Right ventricle myocardium superior (tissue), 1 donor: ENCODE results near the gene ARL4A. TPM values are rescaled to one million over a fixed set of nuclear protein-coding genes. Genes with fewer than 3 reads are reported as not detected.
A peak's percentile ranks its signal among the peaks of the same experiment; 100 is the strongest.
"Not testable (repeated sequence)": the region's sequence is repeated elsewhere in the genome, so short reads cannot be mapped to it uniquely, and the experiment has no call there.

Source experiments
- ATAC-seq: fragments of 200-7000 bp; cut with Tn5 transposase; one replicate; pipeline ENCODE4 v1.9.1; 2020; ENCODE audit warnings: mild to moderate bottlenecking; ENCODE audit not compliant: poor library complexity
- DNase-seq: peaks from one replicate; pipeline ENCODE4 v3.0.0-alpha.2; 2020
- intact Hi-C: fragments of 100-400 bp; cut with DNase I; formaldehyde crosslinking; loops from one replicate; pipeline ENCODE4 v1.11.2; 2022
- total RNA-seq: library from RNA; stranded (reverse); fragmentation: NEBNext Ultra II Directional; extraction: Animal tissue kit (Norgen Biotek cat#: 25700); gene quantifications from one replicate; pipeline ENCODE4 v1.2.1, GENCODE V29; 2021
- donor health status: DM: no; HTN: yes; CAD: no; lungs with severe emphysema.

Gene ARL4A
- total RNA-seq, 1 donor from 2014 or later, result 10.9 TPM

DNA sequence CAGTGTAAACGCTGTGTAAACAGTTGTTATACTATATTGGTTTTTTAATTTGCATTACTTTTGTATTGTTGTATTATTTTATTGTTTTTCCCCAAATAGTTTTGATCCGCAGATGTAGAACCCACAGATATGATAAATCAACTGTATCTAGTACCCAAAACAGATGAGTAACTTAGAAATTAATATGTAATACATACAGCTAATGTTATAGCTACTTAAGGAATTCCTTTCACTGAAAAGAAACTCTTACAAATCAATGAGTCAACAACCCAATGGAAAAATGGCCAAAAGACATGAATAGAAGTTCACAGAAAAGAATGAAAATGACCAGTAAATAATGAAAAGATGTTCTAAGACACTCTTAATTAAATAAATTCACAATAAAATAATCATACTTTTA, 32.3 kb upstream of the ARL4A start:
- intact Hi-C loops, result no loop called here
- DNase-seq, result no peak
- ATAC-seq, result no peak

DNA sequence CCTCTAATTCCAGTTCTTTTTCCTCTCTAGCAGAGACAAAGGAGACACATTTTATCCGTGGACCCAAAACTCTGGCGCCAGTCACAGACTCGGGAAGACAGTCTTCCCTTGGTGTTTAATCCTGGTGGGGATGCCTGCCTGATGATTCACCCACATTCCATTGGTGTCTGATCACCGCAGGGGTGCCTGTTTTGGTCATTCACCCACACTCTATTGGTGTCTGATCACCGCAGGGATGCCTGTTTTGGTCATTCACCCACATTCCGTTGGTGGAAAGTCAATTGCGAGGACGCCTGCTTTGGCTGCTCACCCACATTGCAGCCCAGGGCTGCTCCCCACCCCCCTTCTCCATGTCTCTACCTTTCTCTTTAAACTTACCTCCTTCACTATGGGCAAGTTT, 27.0 kb upstream of the ARL4A start:
- ATAC-seq, DNase-seq, intact Hi-C loops: not testable (repeated sequence)

DNA sequence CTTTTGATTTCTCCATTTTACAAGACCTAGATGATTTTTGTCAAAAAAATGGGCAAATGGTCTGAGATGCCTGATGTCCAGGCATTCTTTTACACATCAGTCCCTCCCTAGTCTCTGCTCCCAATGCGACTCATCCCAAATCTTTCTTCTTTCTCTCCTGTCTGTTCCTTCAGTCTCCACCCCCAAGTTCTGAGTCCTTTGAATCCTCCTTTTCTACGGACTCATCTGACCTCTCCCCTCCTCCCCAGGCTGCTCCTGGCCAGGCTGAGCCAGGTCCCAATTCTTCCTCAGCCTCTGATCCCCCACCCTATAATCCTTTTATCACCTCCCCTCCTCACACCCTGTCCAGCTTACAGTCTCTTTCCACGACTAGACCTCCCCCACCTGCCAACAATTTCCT, 26.4 kb upstream of the ARL4A start:
- intact Hi-C loops, DNase-seq, ATAC-seq: not testable (repeated sequence)

DNA sequence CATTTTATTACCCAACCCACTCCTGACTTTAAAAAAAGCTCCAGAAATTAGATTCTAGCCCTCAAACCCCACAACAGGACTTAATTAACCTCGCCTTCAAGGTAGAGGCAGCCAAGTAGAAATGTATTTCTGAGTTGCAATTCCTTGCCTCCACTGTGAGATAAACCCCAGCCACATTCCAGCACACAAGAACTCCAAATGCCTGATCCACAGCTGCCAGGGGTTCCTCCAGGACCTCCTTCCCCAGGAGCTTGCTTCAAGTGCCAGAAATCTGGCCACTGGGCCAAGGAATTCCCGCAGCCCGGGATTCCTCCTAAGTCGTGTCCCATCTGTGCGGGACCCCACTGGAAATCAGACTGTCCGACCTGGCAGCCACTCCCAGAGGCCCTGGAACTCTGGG, 25.9 kb upstream of the ARL4A start:
- intact Hi-C loops, result no loop called here
- no peak for DNase-seq
- ATAC-seq, result no peak

DNA sequence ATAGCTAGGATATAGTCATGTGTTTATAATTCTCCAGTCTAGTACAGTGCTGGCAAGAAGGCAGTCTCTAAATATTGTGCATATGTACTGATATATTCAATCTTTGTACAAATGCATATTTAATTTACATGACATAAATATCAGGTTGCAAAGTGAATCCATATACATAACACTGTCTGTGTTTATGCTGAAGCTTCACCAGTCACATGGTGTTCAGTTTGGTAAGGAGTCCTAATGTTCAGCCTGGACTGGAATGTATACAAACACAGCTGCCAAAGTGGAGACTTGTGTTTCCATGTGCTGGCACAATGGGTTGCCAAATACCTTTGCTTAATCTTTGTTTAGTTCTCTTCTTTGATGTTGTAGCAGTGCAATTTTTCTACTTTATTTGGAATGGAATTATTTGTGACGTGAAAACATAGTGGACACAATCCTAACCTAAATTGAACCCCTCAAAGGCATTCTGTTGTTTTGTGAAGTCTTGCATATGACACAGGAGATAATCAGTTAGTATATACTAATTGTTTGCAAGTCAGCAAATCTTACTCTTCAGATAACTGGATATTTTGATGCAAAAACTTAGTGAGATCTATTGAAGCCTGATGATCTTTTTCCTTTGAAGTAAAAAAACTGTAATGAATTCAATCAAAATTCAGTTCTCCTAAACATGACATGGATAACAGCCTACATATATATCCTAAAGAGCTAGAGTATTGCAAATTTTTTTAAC, 17.3 kb upstream of the ARL4A start:
- intact Hi-C loops, result loop anchor here (10.0 kb wide), 1 partner anchor 505 kb away; no protein-coding TSS in a partner anchor
- ATAC-seq (peak; percentile 64), DNase-seq (no peak)

DNA sequence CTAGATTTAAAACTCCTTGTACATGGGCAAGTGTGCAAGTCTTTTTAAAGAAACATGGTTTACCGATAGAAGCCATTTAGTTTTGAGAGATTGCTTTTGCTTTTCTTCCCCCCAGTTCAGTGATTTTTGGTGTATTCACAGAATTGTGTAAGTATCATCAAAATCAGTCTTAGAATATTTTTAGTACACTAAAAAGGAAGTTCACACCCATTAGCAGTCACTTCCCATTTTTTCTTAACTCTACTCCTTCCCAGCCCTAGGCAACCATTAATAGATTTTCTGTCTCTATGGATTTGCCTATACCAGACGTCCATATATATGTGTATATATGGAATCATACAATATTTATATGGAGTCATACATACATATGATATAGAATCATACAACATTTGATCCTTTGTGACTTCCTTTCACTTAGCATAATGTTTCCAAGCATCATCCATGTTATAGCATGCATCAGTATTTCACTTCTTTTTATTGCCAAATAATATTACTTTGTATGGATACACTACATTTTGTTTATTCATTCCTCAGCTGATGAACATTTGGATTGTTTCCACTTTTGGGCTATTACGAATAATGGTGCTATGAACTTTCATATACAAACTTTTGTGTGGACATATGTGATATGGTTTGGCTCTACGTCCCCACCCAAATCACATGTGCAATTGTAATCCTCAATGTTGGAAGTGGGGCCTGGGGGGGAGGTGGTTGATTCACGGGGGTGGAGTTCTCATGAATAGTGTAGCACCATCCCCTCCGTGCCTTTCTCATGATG, 16.5 kb upstream of the ARL4A start:
- intact Hi-C loops, result loop anchor here (10.0 kb wide), 1 partner anchor 504 kb away; no protein-coding TSS in a partner anchor
- peak; percentile 66 for ATAC-seq

DNA sequence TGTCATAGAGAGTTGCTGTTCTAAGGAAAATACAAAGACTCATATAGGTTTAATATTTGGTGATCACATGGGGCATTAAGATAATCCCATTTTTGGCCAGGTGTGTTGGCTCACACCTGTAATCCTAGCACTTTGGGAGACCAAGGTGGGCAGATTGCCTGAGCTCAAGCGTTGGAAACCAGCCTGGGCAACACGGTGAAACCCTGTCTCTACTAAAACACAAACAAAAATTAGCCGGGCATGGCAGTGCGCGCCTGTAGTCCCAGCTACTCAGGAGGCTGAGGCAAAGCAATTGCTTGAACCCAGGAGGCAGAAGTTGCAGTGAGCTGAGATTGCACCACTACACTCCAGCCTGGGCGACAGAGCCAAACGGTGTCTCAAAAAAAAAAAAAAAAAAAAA, 14.0 kb upstream of the ARL4A start:
- not testable (repeated sequence) for ATAC-seq, DNase-seq
- intact Hi-C loops, result loop anchor here (10.0 kb wide), 1 partner anchor 501 kb away; no protein-coding TSS in a partner anchor

More for the DNA sequence above, 16.5 kb upstream of the ARL4A start:
- DNase-seq, result no peak

DNA sequence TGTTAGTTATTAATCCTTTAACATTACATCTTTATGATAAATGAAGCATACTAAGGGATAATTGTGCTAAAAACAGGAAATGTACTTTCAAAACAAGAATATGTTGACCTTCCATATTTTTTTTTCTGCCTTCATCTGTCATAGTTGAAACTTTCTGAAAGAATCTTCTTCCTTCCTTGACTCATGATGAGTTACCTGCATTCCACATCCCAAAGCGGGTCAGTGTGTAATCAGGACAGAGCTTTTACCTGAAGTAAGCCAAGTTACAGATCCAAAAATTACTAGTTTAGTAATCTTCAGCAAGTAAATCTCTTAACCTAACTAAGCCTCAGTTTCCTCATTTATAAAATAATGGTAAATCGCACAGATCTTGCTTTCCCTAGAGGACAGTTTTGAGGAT, 13.4 kb upstream of the ARL4A start:
- DNase-seq (no peak), ATAC-seq (no peak)
- intact Hi-C loops, result loop anchor here (10.0 kb wide), 1 partner anchor 501 kb away; no protein-coding TSS in a partner anchor

DNA sequence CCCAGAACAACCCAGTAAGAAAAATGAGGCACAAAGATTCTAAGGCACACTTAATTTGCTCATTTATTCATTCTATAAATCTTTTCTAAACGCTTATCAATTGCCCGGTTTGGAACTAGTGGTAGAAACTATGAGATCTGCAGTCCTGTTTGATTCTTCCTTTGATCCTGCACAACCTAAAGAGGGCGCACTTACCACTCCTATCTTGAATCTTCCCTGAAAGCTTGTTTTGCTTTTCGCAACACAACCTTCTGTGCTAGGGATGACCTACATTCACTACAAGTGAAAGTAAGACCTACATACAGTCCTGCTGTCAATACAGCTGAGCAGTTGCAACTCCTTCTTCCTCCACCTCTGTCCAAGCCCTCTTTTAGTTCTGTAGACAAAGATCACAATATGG, 12.6 kb upstream of the ARL4A start:
- intact Hi-C loops, result loop anchor here (10.0 kb wide), 1 partner anchor 500 kb away; no protein-coding TSS in a partner anchor
- DNase-seq (no peak), ATAC-seq (peak; percentile 52)

DNA sequence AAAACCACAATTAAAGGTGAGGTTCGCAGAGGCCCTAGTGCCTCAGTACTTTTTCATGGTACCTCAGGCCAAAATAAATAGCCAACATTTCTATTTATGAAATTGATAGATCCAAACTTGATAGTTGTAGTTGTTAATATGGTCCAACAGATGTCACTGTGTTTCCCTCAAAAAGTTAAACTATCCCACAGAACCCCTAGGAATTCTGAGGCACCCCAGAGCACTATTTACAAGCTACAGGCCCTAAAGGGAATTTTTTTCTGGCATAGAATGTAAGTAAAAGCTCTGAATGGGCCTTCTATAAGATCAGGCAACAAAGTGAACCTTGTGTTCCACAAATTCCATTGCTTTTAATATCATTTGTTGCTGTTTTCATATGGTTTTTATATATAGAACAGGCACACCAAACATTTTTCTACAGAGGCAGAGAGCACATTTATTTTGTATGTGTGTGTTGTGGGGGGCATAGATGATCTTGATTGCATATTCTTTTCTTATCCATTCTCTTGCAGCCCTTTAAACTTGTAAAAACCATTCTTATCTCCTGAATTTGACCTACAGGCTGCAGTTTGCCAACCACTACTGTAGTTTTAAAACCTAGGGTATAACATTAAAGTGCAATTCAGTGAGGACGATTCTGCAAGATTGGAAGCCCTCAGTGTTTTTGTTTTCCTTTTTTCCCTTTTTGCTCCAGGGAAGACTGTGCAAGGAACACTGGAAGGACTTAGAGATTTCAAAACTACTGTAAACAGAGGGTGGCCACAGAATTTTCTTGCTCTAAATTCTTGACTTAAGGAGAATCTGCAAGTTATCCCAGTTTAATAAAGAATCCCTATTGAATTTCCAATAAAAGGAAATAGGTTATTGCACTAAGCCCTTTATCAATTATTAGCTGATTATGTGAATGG, 3.5 kb upstream of the ARL4A start:
- DNase-seq (no peak), ATAC-seq (no peak)
- intact Hi-C loops, result loop anchor here (5.0 to 10.0 kb wide), 2 partner anchors 431 to 578 kb away; no protein-coding TSS in a partner anchor

DNA sequence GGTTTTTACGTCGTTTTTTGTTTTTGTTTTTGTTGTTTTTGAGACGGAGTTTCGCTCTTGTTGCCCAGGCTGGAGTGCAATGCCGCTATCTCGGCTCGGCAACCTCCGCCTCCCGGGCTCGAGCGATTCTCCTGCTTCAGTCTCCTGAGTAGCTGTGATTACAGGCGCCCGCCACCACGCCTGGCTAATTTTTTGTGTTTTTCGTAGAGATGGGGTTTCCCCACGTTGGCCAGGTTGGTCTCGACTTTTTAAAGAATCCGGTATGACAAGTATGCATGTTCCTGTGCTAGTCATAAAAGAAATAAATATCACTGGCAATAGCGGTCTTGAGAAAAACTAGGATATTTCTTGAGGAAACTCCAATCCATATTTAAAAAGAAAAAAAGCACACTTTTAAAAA, 2.7 kb upstream of the ARL4A start:
- ATAC-seq (no peak), DNase-seq (no peak)
- intact Hi-C loops, result loop anchor here (5.0 to 10.0 kb wide), 3 partner anchors 43 to 578 kb away; no protein-coding TSS in a partner anchor

DNA sequence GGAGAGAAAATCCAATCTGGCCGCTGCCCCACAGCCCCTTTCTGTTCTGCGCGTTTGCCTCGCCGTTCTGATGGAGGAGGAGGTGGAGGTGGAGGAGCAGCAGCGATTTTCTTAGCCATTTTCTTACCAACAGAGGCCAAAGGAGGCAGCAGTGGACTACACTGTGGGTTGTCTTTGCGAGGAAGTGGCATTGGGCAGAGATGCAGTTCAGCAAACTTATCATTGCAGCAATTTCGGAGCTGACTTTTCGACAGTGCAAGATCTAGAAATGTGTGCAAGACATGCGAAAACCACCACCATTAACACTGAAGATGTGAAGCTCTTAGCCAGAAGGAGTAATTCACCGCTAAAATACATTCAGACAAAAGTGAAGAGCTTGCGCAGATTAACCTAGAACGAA, 1.9 kb upstream of the ARL4A start:
- DNase-seq, result no peak
- intact Hi-C loops, result loop anchor here (5.0 to 10.0 kb wide), 2 partner anchors 42 to 429 kb away; no protein-coding TSS in a partner anchor
- ATAC-seq, result no peak

DNA sequence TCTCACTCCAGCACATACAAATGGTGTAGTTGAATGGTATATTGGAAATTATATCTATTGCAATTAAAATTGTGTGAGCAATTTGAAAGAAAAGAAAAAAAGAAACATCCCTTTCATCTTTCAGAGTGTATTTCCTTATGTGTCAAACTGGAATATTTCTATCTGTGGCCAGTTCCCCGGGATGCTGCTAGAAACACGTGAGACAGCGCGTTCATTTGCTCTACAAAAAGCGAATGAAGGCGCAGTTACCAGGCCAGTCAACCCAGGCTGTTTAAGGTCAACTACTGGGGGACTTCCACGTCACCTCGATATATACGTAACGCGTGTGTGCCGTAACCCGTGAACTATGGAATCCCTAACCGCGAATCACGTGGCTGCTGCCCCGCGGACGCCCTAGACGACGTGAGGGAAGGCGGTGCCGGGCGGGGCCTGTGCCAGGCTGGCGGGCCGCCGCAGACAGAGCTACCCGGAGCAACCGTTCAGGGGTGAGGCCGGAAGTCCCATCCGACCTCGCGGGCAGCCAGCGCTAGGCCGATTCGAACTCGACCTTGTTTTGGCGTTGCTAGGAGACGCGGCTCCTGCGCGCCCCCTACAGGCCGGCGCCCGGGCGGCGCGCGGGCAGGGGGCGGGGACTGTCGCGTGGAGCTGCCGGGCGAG, 1.1 kb upstream of the ARL4A start:
- DNase-seq (peak; percentile 96), ATAC-seq (peak; percentile 92)
- intact Hi-C loops, result loop anchor here (5.0 to 10.0 kb wide), 2 partner anchors 41 to 428 kb away; no protein-coding TSS in a partner anchor

DNA sequence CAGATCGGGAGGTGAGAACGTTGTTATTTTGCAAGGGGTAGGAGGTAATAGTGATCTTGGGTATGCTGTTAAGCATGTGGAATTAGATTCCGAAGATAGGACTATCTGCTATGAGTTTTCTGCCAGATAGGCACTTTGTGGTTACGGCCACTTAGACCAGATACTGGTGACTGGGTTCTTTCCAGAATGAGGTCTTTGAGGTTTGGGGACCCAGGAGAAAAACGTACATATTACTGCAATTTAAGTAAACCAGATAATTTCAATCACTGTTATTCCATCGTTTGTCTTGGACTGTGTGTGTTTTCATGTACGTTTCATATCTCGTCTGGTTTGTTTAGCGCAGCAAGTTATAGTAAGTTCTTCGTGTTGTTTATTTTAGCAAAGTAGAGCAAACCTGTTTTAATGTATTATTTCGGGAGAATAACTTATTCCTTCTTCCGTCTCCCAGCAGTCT, 312 bp downstream of the ARL4A start:
- intact Hi-C loops, result loop anchor here (5.0 to 10.0 kb wide), 2 partner anchors 40 to 427 kb away; no protein-coding TSS in a partner anchor
- DNase-seq (no peak), ATAC-seq (no peak)

DNA sequence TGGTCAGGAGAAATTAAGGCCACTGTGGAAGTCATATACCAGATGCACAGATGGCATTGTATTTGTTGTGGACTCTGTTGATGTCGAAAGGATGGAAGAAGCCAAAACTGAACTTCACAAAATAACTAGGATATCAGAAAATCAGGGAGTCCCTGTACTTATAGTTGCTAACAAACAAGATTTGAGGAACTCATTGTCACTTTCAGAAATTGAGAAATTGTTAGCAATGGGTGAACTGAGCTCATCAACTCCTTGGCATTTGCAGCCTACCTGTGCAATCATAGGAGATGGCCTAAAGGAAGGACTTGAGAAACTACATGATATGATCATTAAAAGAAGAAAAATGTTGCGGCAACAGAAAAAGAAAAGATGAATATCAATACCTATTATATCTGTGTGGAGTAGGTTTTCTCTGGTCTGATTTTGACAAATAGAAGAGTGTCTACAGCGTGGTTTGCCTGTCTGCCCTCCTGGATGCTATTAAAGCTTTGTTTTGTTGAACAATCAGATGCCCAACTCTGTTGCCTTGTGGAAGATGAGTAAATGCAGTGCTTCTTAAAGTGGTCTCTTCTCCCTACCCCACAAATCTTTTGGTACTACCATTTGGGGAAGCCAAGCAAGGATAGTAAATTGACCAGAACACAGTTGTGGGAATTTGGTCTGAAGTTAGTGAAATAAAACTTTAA, 1.2 kb downstream of the ARL4A start:
- intact Hi-C loops, result loop anchor here (5.0 to 10.0 kb wide), 2 partner anchors 39 to 426 kb away; no protein-coding TSS in a partner anchor
- not testable (repeated sequence) for DNase-seq, ATAC-seq

DNA sequence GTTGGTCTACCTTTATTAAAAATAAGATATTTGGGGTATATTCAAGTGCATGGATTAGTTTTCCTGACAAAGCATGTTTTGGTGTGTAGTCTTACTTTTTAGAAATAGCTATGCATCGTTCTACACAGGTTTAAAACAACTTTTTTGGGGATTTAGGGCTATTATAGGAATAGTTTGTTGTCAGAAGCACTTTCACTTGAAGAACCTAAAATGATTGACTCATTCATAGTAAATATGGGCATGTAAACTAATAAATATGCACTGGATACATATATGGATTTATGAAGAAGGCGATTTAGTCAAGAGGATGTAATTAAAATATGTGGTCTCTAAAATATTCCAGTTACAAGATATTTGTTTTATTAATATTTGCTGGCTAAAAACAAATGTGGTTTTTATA, 2.0 kb downstream of the ARL4A start:
- ATAC-seq, result no peak
- no peak for DNase-seq
- intact Hi-C loops, result loop anchor here (5.0 to 10.0 kb wide), 2 partner anchors 38 to 425 kb away; no protein-coding TSS in a partner anchor
